ENCODE results near the gene LRP8.

- TF ChIP-seq CTCF (IDR thresholded peaks at IDR 0.05), result no peak
- no peak for TF ChIP-seq EZH2 (IDR thresholded peaks at IDR 0.05; ENCODE audit: borderline replicate concordance, insufficient read depth, low read depth, low read length, poor library complexity, severe bottlenecking)
Observed at GRCh38 chr1:53219711-53220110, 108.2 kb downstream of the LRP8 start.

Measured in B cell (primary cell).